Measurements from ENCODE around the gene CDK11A.

CDK11A gene

DNA sequence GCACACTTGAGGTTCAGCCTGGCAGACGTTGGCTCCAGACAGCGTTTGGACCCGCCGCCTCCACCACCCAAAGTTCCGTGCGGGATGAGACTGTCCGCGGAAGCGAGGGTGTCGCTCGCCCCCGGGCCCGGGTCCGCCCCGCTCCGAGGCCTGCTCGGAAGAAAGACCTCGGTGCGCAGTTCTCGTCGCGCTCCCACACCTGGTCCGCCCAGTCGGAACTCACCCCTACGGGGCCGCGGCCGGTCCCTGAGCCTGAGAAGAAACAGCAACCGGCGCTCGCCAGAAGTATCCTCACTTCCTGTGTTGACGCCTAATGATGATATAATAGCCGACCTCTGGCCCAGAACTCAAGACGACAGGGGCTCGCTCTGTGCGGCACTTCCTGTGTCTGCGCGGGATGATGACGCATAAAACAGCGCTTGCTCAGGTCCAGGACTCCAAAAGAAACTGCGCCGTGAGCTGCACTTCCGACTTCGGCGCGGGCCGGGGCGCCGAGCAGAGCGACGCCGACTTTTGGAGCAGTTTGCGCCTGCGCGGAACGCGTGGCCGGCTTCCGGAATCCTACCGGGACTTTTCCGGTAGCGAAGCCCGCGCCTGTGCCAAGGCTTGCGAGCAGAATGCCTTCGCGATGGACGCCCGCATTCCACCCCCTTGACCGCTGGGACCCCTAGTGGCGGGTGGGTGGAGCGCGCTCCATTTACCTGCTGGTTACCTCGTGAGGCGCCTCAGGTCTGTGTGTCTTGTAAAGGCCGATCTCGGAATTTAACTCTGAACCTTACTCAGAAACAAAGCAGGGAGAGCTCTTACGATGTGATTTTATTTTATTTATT is at the start of gene CDK11A:
Gene CDK11A, minus strand, starts transcription at position 323 of the 830 bp plus-strand sequence. CDS start 1,539 bp downstream, outside the sequence.
- peak; percentile 99 for DNase-seq

- DNase-seq: no peak
These were observed 49.7 kb upstream of the CDK11A start for GRCh38 chr1:1773874-1774273.

DNA sequence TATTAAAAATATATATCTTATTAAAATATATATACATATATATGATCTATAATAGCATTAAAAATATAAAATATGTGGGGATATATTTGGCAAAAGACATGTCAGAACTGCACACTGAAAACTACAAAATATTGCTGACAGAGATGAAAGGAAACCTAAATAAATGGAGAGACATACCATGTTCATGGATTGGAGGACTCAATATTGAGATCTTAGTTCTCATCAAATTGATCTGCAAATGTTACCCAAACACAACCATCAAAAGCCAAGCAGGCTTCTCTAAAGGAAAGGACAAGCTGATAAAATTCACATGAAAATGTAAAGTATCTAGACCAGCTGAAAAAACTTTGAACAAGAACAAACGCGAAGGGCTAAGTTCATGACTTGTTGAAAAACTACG is 46.9 kb upstream of the CDK11A start:
- no peak for DNase-seq

DNA sequence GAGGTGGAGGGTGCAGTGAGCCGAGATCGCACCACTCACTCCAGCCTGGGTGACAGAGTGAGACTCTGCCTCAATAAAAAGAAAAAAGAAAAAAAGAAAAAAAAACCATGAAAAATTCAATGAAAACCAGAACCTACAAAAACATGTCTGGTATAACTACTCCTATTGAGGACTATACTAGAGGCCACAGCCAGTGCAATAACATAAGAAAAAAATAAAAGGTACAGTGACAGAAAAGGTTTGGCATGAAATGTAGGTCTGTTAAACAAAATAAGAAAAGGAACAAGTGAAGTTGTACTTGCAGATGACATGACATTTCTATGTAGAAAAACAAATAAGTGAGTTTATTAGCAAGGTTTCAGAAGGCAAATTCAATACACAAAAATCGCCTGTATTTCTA is 45.9 kb upstream of the CDK11A start:
- DNase-seq: no peak

GRCh38 chr1:1768249-1768992 is 44.3 kb upstream of the CDK11A start:
- DNase-seq: no peak

DNA sequence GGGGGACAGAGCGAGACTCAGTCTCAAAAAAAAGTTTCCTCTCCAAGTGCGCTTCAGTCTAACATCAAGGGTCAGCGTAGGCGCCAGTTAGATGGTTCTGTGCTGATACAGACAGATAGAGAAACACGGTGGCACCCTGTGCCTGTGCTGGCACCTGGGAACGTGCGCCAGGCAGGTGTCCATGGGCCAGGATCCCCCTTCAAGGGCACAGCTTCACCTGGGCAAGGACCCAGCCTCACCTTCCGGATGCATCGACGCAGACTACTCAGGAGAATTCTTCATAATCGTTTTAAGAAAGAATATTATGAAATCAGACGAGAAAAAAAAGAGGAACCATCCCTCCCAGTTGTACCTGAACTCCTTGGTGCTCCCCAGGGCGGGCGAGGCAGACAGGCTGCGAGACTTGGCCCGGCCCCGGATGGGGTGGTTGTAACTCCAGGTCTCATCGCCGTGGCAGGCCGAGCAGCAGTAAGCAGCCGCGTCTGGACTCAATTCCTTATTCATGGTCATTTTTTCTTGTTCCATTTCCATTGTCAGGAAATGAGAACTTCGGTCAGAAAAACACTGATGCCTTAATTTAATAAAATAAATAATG is 40.8 kb upstream of the CDK11A start:
- no peak for DNase-seq

- no peak for DNase-seq
These were observed 39.8 kb upstream of the CDK11A start for GRCh38 chr1:1763657-1764621.

GRCh38 chr1:1761504-1762376 is 37.6 kb upstream of the CDK11A start:
- DNase-seq: no peak

DNA sequence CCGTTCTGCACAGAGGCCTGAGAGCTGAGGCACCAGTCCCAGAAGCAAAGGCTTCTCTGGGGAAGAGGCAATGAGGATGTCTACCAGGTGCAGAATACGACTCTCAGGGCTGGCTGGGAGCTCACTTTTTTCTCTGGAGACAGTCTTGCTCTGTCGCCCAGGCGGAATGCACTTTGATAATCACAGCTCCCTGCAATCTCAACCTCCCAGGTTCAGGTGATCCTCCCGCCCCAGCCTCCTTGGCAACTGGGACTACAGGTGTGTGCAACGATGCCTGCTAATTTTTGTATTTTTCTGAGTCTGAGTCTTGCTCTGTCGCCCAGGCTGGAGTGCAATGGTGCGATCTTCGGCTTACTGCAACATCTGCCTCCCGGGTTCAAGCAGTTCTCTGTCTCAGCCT is 36.6 kb upstream of the CDK11A start:
- DNase-seq: no peak

DNA sequence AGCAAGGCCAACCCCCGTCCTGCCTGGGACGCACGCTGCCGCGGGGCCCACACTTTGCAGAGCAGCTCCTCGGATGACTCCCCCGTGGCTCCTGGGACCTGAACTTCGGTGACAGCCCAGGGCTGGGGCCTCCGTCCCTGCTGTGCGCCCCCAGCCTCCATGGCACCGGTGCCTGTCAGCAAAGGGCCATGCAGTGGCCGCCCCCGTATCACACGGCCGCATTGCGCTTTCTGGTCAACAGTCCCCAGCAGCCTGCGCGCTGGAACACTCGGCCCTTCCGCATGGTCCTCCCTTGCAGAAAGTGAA is 36.1 kb upstream of the CDK11A start:
- no peak for DNase-seq

GRCh38 chr1:1759456-1760344 is 35.5 kb upstream of the CDK11A start:
- no peak for DNase-seq

- no peak for DNase-seq
These were observed 34.7 kb upstream of the CDK11A start for GRCh38 chr1:1758692-1759455.

GRCh38 chr1:1758059-1758621 is 34.0 kb upstream of the CDK11A start:
- DNase-seq: no peak

DNA sequence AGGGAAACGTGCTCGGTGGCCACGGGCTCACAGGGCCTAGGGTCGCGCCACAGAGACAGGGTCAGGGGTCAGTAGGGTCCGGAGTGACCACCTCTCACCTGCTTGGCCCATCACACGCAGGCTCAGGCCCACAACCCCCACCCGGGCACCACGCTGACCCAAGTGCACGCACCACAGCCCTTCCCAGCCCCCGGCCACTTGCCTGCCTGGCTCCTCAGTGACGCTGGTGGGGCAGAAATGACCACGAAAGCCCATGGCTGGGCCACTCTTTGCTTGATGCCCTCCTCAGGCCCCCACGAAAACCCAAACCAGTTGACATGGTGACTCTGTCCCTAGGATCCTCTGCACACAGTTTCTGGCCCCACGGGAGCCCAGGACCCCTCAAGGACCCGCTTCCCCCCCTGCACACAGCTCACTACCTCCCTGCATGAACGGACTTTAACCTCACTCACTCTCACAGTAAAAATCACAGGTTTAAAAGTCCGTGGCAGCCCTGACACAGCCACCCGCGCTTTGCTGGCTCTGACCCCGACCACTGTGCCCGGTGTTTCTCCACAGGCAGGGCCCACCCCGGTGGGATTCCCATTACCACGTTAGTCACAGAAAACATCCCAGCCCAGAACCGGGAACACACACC is 33.4 kb upstream of the CDK11A start:
- no peak for DNase-seq

- DNase-seq: no peak
These were observed 32.7 kb upstream of the CDK11A start for GRCh38 chr1:1756661-1757421.

DNA sequence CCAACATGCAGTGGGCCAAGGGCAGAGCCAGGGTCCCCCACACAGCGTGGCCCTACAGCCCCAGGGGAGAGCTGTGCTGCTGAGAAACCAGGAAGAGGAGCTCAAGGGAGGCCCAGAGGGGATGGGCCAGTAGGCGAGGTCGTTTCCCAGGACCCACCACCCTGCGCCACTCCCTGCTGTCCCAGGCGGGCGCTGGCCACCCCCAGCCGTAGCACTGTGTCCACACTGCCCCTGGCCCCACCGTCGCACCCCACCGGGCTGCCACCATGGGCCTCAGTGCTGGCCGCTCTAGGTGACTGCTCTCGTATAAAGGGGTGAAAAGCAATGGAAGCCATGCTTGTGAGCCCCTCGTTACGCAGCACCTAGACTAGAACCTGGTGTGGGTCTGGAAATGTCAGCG is 31.7 kb upstream of the CDK11A start:
- no peak for DNase-seq

DNA sequence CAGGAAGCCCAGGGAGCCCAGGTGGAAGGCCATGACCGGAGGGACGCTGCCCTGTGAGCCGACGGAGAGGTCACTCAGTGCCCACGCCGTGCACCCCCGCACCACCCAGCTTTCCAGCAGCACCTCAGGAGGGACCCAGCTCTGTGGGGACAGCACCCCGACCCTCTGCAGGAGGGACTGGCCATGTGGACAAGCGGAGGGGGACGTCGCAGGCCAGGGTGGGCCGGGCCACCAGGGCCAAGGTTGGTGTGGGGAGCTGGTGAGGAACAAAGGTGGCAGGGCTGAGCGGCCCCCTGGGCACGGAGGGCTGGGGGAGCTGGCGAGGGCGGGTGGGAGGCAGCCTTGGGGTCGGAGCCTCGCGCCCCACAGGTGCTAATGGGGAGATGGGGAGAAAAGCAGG is 31.3 kb upstream of the CDK11A start:
- DNase-seq: no peak

Data from RPMI8226 (cell line).